HL-60 (cell line): ENCODE measurements around the gene RSU1.

Experiments used
- POLR2AphosphoS5 ChIP-seq: IDR thresholded peaks from 2 replicates; pipeline ENCODE4 v1.6.1; 2012; ENCODE audit warnings: low read depth
- REST ChIP-seq: IDR thresholded peaks from 2 replicates; pipeline ENCODE4 v1.6.1; 2012; ENCODE audit warnings: low read depth; ENCODE audit not compliant: insufficient replicate concordance
- SPI1 ChIP-seq: IDR thresholded peaks from 2 replicates; pipeline ENCODE4 v1.6.1; 2012; ENCODE audit warnings: low read depth, mild to moderate bottlenecking, borderline replicate concordance
- TF ChIP-seq, protein P1 (sequence below): IDR thresholded peaks from one replicate; pipeline ENCODE4 v1.5.1; 2011; ENCODE audit warnings: low read length, control low read depth, inconsistent platforms; ENCODE audit not compliant: insufficient read depth

- TF ChIP-seq, protein P1, sequence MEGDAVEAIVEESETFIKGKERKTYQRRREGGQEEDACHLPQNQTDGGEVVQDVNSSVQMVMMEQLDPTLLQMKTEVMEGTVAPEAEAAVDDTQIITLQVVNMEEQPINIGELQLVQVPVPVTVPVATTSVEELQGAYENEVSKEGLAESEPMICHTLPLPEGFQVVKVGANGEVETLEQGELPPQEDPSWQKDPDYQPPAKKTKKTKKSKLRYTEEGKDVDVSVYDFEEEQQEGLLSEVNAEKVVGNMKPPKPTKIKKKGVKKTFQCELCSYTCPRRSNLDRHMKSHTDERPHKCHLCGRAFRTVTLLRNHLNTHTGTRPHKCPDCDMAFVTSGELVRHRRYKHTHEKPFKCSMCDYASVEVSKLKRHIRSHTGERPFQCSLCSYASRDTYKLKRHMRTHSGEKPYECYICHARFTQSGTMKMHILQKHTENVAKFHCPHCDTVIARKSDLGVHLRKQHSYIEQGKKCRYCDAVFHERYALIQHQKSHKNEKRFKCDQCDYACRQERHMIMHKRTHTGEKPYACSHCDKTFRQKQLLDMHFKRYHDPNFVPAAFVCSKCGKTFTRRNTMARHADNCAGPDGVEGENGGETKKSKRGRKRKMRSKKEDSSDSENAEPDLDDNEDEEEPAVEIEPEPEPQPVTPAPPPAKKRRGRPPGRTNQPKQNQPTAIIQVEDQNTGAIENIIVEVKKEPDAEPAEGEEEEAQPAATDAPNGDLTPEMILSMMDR, result no peak
- TF ChIP-seq REST (no peak), SPI1 (no peak), POLR2AphosphoS5 (no peak)
Observed at GRCh38 chr10:16770670-16771069, 46.6 kb downstream of the RSU1 start.
